ENCODE measurements around the gene A2M. TPM values are rescaled to one million over a fixed set of nuclear protein-coding genes. Genes with fewer than 3 reads are reported as not detected.

A2M gene
- total and polyA plus RNA-seq, 2 of the 13 experiments (the other 11 are each of a cell fraction or from before 2014, with no cell fraction given): 2,807 to 6,551 TPM

DNA sequence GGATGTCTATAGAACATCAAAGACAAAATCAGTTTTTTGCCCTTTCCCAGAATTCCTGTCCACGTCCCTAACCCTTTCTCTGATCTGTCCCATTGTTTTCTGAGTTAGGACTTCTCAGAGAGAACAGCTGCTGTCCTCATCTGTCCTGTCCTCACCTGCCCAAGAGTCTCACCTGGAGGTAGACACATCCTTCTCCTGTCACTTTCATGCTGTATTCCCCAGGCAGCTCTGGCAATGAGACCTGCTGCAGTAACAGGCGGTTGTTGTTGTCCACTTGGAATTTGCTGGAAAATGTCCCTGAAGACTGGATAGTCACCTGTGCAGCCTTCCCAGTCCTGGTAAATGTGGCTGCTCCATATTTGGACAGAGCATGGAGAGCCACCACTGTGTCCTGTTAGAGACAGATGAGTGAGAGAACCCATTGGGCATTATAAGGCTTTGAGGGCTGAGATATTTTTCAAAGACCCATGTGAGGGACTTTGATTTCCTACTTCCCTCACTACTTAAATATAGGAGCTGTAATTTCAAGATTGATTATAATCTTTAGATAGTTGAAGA is 43.2 kb downstream of the A2M start (continued):
- TF ChIP-seq SOX13 (IDR thresholded peaks at IDR 0.05) (no peak), SOX13 (CRISPR knock-in tag; conservative IDR thresholded peaks at IDR 0.05 in 1 of 2, IDR thresholded peaks at IDR 0.05 in 1 of 2) (no peak), DPF2 (CRISPR knock-in tag; IDR thresholded peaks at IDR 0.05; ENCODE audit: borderline replicate concordance, low read depth) (no peak), GABPB1 (CRISPR knock-in tag; IDR thresholded peaks at IDR 0.05) (no peak), ZNF367 (CRISPR knock-in tag; IDR thresholded peaks at IDR 0.05; ENCODE audit: borderline replicate concordance) (no peak), IRF2 (CRISPR knock-in tag; IDR thresholded peaks at IDR 0.05) (no peak), CSRNP1 (CRISPR knock-in tag; IDR thresholded peaks at IDR 0.05) (no peak), SCMH1 (CRISPR knock-in tag; IDR thresholded peaks at IDR 0.05; ENCODE audit: borderline replicate concordance) (no peak), PAF1 (CRISPR knock-in tag; IDR thresholded peaks at IDR 0.05) (peak; percentile 6), SMAD9 (CRISPR knock-in tag; IDR thresholded peaks at IDR 0.05) (no peak), ZNF674 (CRISPR knock-in tag; IDR thresholded peaks at IDR 0.05; ENCODE audit: low read depth) (no peak), SALL1 (CRISPR knock-in tag; IDR thresholded peaks at IDR 0.05) (no peak), ATRX (CRISPR knock-in tag; IDR thresholded peaks at IDR 0.05; ENCODE audit: borderline replicate concordance) (no peak), HOXA5 (CRISPR knock-in tag; IDR thresholded peaks at IDR 0.05) (no peak), NCOA5 (CRISPR knock-in tag; IDR thresholded peaks at IDR 0.05) (no peak), ZNF350 (CRISPR knock-in tag; IDR thresholded peaks at IDR 0.05; ENCODE audit: borderline replicate concordance, low read depth) (no peak), AGO2 (optimal IDR thresholded peaks at IDR 0.05; ENCODE audit: low read depth, low read length) (peak; percentile 54), ZFP1 (CRISPR knock-in tag; IDR thresholded peaks at IDR 0.05) (no peak), YY1 (IDR thresholded peaks at IDR 0.05; ENCODE audit: insufficient read depth, insufficient replicate concordance, low read depth, low read length) (no peak), REL (CRISPR knock-in tag; conservative IDR thresholded peaks at IDR 0.05) (no peak), POLR2A (IDR thresholded peaks at IDR 0.05; ENCODE audit: insufficient read depth in 1 of 2, low read depth in 2 of 2, low read length in 2 of 2) (0 out of 4 replicates have a peak, but pooled peaks of 1 of the 2 experiments have one; percentile 25), ZNF44 (CRISPR knock-in tag; IDR thresholded peaks at IDR 0.05) (no peak), YEATS2 (CRISPR knock-in tag; IDR thresholded peaks at IDR 0.05; ENCODE audit: borderline replicate concordance) (no peak), POLR2AphosphoS5 (IDR thresholded peaks at IDR 0.05; ENCODE audit: low read depth, low read length) (peak; percentile 56), REPIN1 (CRISPR knock-in tag; IDR thresholded peaks at IDR 0.05; ENCODE audit: borderline replicate concordance, low read depth) (0 out of 2 replicates have a peak, but pooled peaks have one; percentile 22), HNRNPK (IDR thresholded peaks at IDR 0.05; ENCODE audit: low read depth, low read length, poor library complexity, severe bottlenecking) (no peak), ZNF761 (CRISPR knock-in tag; conservative IDR thresholded peaks at IDR 0.05) (no peak), ZFP36 (IDR thresholded peaks at IDR 0.05; ENCODE audit: borderline replicate concordance, low read depth, low read length, partially characterized antibody) (no peak), ZNF292 (CRISPR knock-in tag; IDR thresholded peaks at IDR 0.05; ENCODE audit: borderline replicate concordance, low read depth) (no peak)
- TF ChIP-seq, protein P1, sequence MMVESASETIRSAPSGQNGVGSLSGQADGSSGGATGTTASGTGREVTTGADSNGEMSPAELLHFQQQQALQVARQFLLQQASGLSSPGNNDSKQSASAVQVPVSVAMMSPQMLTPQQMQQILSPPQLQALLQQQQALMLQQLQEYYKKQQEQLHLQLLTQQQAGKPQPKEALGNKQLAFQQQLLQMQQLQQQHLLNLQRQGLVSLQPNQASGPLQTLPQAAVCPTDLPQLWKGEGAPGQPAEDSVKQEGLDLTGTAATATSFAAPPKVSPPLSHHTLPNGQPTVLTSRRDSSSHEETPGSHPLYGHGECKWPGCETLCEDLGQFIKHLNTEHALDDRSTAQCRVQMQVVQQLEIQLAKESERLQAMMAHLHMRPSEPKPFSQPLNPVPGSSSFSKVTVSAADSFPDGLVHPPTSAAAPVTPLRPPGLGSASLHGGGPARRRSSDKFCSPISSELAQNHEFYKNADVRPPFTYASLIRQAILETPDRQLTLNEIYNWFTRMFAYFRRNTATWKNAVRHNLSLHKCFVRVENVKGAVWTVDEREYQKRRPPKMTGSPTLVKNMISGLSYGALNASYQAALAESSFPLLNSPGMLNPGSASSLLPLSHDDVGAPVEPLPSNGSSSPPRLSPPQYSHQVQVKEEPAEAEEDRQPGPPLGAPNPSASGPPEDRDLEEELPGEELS (CRISPR knock-in tag; IDR thresholded peaks at IDR 0.05): no peak

Measured in HepG2 (cell line).